HCT116 (cell line): Measurements from ENCODE around the gene PRRT3. TPM values are rescaled to one million over a fixed set of nuclear protein-coding genes. Genes with fewer than 3 reads are reported as not detected.

Source experiments
- ATAC-seq: fragments of 200-7000 bp; cut with Tn5 transposase; 2 replicates; pipeline ENCODE4 v1.9.1; 2020; ENCODE audit warnings: mild to moderate bottlenecking, moderate library complexity
- BruUV-seq: library from RNA; stranded (reverse); fragments of 400-500 nt; replicated peaks from 2 replicates; lab custom pipeline; 2021; lab: Mats Ljungman, UMichigan
- CTCF ChIA-PET: fragments of 300-600 bp; sonication (Branson Sonifier 250); formaldehyde crosslinking; loops from one replicate; lab custom pipeline; 2021; ENCODE audit warnings: antibody characterized with exemption; lab: Charles Lee
- POLR2A ChIA-PET: fragments of 300-600, 350-600 bp; sonication (Branson Sonifier 250); formaldehyde crosslinking; loops from one replicate; lab custom pipeline; 2021; ENCODE audit warnings: antibody characterized with exemption; lab: Charles Lee
- RAD21 ChIA-PET, 2 experiments: fragments of 300-600 bp; sonication (Branson Sonifier 250); formaldehyde crosslinking; loops; one replicate each; lab custom pipeline; 2023; ENCODE audit warnings: low total read pairs in 2 of 2; ENCODE audit not compliant: uncharacterized antibody in 2 of 2, unreplicated experiment in 2 of 2, low non-redundant PET in 1 of 2; lab: Charles Lee
- DNase-seq: peaks from one replicate; pipeline ENCODE4 v3.0.0-alpha.2; 2010; ENCODE audit warnings: low read depth, low spot score
- H2AFZ ChIP-seq: fragments of 200-600 bp; shearing (Covaris generic), sonication (generic); 2 replicates; pipeline ENCODE4 v1.6.1; 2017; ENCODE audit warnings: low read depth, mixed run types, mixed read lengths, antibody characterized with exemption, low read length; ENCODE audit not compliant: poor library complexity, severe bottlenecking
- H3K27ac ChIP-seq: 2 replicates; pipeline ENCODE4 v1.5.1; 2012; ENCODE audit warnings: low read depth, low read length
- H3K27me3 ChIP-seq: fragments of 200-600 bp; sonication (generic); 2 replicates; pipeline ENCODE4 v1.6.1; 2016; ENCODE audit warnings: mixed run types, low read length, mixed read lengths; ENCODE audit not compliant: insufficient read depth
- H3K36me3 ChIP-seq, 2 experiments: fragments of 200-500 bp in 1 of 2; fragments of 200-600 bp in 1 of 2; sonication (Bioruptor generic) in 1 of 2; sonication (generic) in 1 of 2; 2 replicates each; pipeline versions ENCODE4 v1.5.1 to v1.6.1; 2014 to 2016; ENCODE audit warnings: low read length in 2 of 2, inconsistent platforms in 1 of 2, mixed read lengths in 1 of 2, mixed run types in 1 of 2; ENCODE audit not compliant: insufficient read depth in 2 of 2, control insufficient read depth in 1 of 2
- H3K4me1 ChIP-seq, 2 experiments: fragments of 200-600 bp in 1 of 2; sonication (generic) in 1 of 2; 2 replicates each; pipeline versions ENCODE4 v1.5.1 to v1.6.1; 2012 to 2017; ENCODE audit warnings: low read length in 2 of 2, inconsistent platforms in 1 of 2, mild to moderate bottlenecking in 1 of 2, mixed read lengths in 1 of 2, mixed run types in 1 of 2, moderate library complexity in 1 of 2; ENCODE audit not compliant: insufficient read depth in 2 of 2, control insufficient read depth in 1 of 2
- H3K4me2 ChIP-seq: fragments of 200-600 bp; sonication (generic); 2 replicates; pipeline ENCODE4 v1.6.1; 2017; ENCODE audit warnings: mixed run types, low read length, mixed read lengths
- H3K4me3 ChIP-seq, 2 experiments: fragments of 200-600 bp in 1 of 2; sonication (generic) in 1 of 2; replicated peaks in 1 of 2; 2 replicates each; pipeline ENCODE4 v1.5.1; 2011 to 2016; ENCODE audit warnings: low read length in 2 of 2, control low read depth in 1 of 2, low read depth in 1 of 2, mild to moderate bottlenecking in 1 of 2, mixed read lengths in 1 of 2, mixed run types in 1 of 2
- H3K79me2 ChIP-seq: fragments of 200-600 bp; sonication (generic); 2 replicates; pipeline ENCODE4 v1.6.1; 2017; ENCODE audit warnings: mild to moderate bottlenecking, mixed run types, low read length, moderate library complexity, mixed read lengths; ENCODE audit not compliant: insufficient read depth
- H3K9ac ChIP-seq: fragments of 200-600 bp; sonication (generic); 2 replicates; pipeline ENCODE4 v1.6.1; 2016; ENCODE audit warnings: low read length, mixed read lengths
- H3K9me2 ChIP-seq: fragments of 200-600 bp; sonication (generic), shearing (Covaris generic); 2 replicates; pipeline ENCODE4 v1.6.1; 2017; ENCODE audit warnings: mixed run types, mild to moderate bottlenecking, moderate library complexity; ENCODE audit not compliant: insufficient read depth
- H3K9me3 ChIP-seq, 2 experiments: fragments of 200-500 bp in 1 of 2; fragments of 200-600 bp in 1 of 2; sonication (Bioruptor generic) in 1 of 2; sonication (generic) in 1 of 2; 2 replicates each; pipeline ENCODE4 v1.6.1; 2014 to 2017; ENCODE audit warnings: low read length in 2 of 2, mixed read lengths in 2 of 2, inconsistent platforms in 1 of 2, low read depth in 1 of 2, mild to moderate bottlenecking in 1 of 2, mixed run types in 1 of 2, moderate library complexity in 1 of 2; ENCODE audit not compliant: control insufficient read depth in 1 of 2, insufficient read depth in 1 of 2
- H4K20me1 ChIP-seq: fragments of 200-600 bp; sonication (generic), shearing (Covaris generic); 2 replicates; pipeline ENCODE4 v1.6.1; 2017; ENCODE audit warnings: mixed run types, mild to moderate bottlenecking, moderate library complexity; ENCODE audit not compliant: insufficient read depth
- CEBPB ChIP-seq: IDR thresholded peaks from 2 replicates; pipeline ENCODE4 v1.6.1; 2012; ENCODE audit warnings: low read depth
- CTCF ChIP-seq, 3 experiments: fragments of 200-600 bp in 1 of 3; sonication (generic) in 1 of 3; IDR thresholded peaks in 2 of 3; conservative IDR thresholded peaks in 1 of 3; 2 replicates each; pipeline ENCODE4 v1.5.1; 2012 to 2017; ENCODE audit warnings: low read depth in 2 of 3, low read length in 2 of 3, antibody characterized with exemption in 1 of 3, borderline replicate concordance in 1 of 3, control low read depth in 1 of 3, mild to moderate bottlenecking in 1 of 3, mixed read lengths in 1 of 3, mixed run types in 1 of 3, moderate library complexity in 1 of 3; ENCODE audit not compliant: insufficient read depth in 1 of 3
- ELF1 ChIP-seq: IDR thresholded peaks from 2 replicates; pipeline ENCODE4 v1.6.1; 2012; ENCODE audit warnings: low read depth, borderline replicate concordance
- POLR2A ChIP-seq: IDR thresholded peaks from 2 replicates; pipeline ENCODE4 v1.7.0; 2011; ENCODE audit warnings: borderline replicate concordance; ENCODE audit not compliant: insufficient read depth, insufficient read length; ENCODE audit errors: extremely low read depth
- POLR2AphosphoS5 ChIP-seq: IDR thresholded peaks from 2 replicates; pipeline ENCODE4 v1.6.1; 2011; ENCODE audit warnings: mild to moderate bottlenecking, low read depth, low read length, moderate library complexity
- RAD21 ChIP-seq: IDR thresholded peaks from 2 replicates; pipeline ENCODE4 v1.6.1; 2012; ENCODE audit warnings: low read depth, mild to moderate bottlenecking
- REST ChIP-seq: IDR thresholded peaks from 2 replicates; pipeline ENCODE4 v1.6.1; 2012; ENCODE audit warnings: low read depth
- TCF7L2 ChIP-seq: IDR thresholded peaks from 2 replicates; pipeline ENCODE4 v1.7.0; 2011; ENCODE audit warnings: borderline replicate concordance, inconsistent platforms; ENCODE audit not compliant: insufficient read depth, insufficient read length; ENCODE audit errors: extremely low read depth
- YY1 ChIP-seq: IDR thresholded peaks from 2 replicates; pipeline ENCODE4 v1.6.1; 2011; ENCODE audit warnings: low read length, low read depth, moderate library complexity, mild to moderate bottlenecking; ENCODE audit not compliant: insufficient replicate concordance; ENCODE audit errors: extremely low read depth
- ZBTB33 ChIP-seq: IDR thresholded peaks from 2 replicates; pipeline ENCODE4 v1.6.1; 2011; ENCODE audit warnings: mild to moderate bottlenecking, low read length, moderate library complexity; ENCODE audit not compliant: insufficient replicate concordance; ENCODE audit errors: extremely low read depth
- intact Hi-C: fragments of 100-400 bp; cut with micrococcal nuclease; formaldehyde crosslinking; loops from 2 replicates; pipeline ENCODE4 v1.10.0; 2022
- total RNA-seq: library from RNA; stranded (reverse); gene quantifications from one replicate; pipeline ENCODE4 v1.2.1, GENCODE V29; 2021; ENCODE audit not compliant: unreplicated experiment

The PRRT3 gene
- total RNA-seq, 1 experiment from 2014 or later, result 0.96 TPM

- ATAC-seq, result peak; percentile 75
- BruUV-seq, result no TSS peak
- no peaks in the 10 kb centered on the region for H4K20me1 ChIP-seq
- H3K9ac ChIP-seq, result peak overlapping the region; percentile 85
- intact Hi-C loops, result loop anchor here (2.0 to 10.0 kb wide), 4 partner anchors 98 to 444 kb away; no protein-coding TSS in a partner anchor
- H3K9me3 ChIP-seq, result no peaks in the 10 kb centered on the region
- peaks cover 0 to 6% of the 10 kb centered on the region in 2 experiments; a peak in 1 of 4 replicates for H3K36me3 ChIP-seq
- peaks cover 6% of the 10 kb centered on the region; the same call in 1 of the 2 replicates for H3K79me2 ChIP-seq
- peak overlapping the region; percentile 66 to 84 for H3K4me3 ChIP-seq
- RAD21 ChIA-PET, result interaction anchor here (0.6 to 1.3 kb wide), 5 partner anchors 12 to 230 kb away, joined by 4 to 6 read pairs (median 4); partner anchors contain the start of genes CRELD1 (in 1 of the 2) and RPUSD3 (in 1 of the 2)
- H3K9me2 ChIP-seq, result no peaks in the 10 kb centered on the region
- H3K27me3 ChIP-seq, result no peaks in the 10 kb centered on the region
- H2AFZ ChIP-seq, result no peak overlapping the region
- peaks cover 7 to 28% of the 10 kb centered on the region in 2 experiments; a peak in 3 of 4 replicates for H3K4me1 ChIP-seq
- POLR2A ChIA-PET, result interaction anchor here (0.7 to 1.7 kb wide), 13 partner anchors 8 to 138 kb away, joined by 3 to 27 read pairs (median 3); partner anchors contain the start of genes CRELD1, EMC3 and IL17RE
- peak; percentile 80 for DNase-seq
- peak overlapping the region; percentile 98 for H3K27ac ChIP-seq
- CTCF ChIA-PET, result interaction anchor here (0.6 to 2.3 kb wide), 36 partner anchors 8 to 443 kb away, joined by 3 to 65 read pairs (median 4); partner anchors contain the start of genes ARPC4, CRELD1, GHRL and IL17RC
- peak overlapping the region; percentile 94 for H3K4me2 ChIP-seq
- TF ChIP-seq RAD21 (no peak), ELF1 (no peak), REST (no peak), CEBPB (no peak), ZBTB33 (peak; percentile 63), POLR2A (peak; percentile 92), CTCF (IDR thresholded peaks at IDR 0.05 in 2 of 3, conservative IDR thresholded peaks at IDR 0.05 in 1 of 3; ENCODE audit: borderline replicate concordance in 1 of 3, insufficient read depth in 1 of 3, low read depth in 2 of 3, low read length in 2 of 3) (peak in 2 of 3 experiments; percentile 59 to 89; a peak in 4 of 6 replicates), POLR2AphosphoS5 (peak; percentile 98), YY1 (peak; percentile 79), TCF7L2 (peak; percentile 11)
Measured at GRCh38 chr3:9946112-9947024, 5.8 kb downstream of the PRRT3 start.
